GM18861 (cell line): ENCODE measurements around the gene ASS1.
"Not testable (repeated sequence)": the region's sequence is repeated elsewhere in the genome, so short reads cannot be mapped to it uniquely, and the experiment has no call there.

Experiments used
- ATAC-seq: cut with Tn5 transposase; IDR thresholded peaks from one replicate; pipeline ENCODE4 v1.9.1; 2021; ENCODE audit not compliant: unreplicated experiment

Gene ASS1

DNA sequence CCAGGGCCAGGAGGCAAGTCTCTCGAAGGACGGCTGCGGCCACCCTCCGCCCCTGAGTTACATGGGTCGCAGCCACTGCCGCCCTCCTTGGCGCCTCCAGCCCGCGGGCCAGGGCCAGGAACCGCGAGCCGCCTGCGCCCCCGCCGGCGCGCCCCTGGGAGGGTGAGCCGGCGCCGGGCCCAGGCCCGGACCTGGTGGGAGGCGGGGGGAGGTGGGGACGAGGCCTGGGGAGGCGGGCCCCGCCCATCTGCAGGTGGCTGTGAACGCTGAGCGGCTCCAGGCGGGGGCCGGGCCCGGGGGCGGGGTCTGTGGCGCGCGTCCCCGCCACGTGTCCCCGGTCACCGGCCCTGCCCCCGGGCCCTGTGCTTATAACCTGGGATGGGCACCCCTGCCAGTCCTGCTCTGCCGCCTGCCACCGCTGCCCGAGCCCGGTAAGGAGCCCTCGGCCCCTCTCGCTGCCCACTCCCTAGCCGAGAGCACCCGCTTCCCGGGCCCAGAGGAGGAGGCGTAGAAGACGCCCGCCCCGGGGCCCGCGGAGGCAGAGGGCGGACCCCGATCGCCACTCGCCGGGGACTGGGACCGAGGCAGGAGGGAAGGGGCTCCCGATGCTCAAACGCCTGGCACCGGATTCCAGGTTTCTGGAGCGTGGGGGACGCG, at the start of gene ASS1:
Gene ASS1 (plus strand): TSS at position 397 of the 657 bp plus-strand sequence. CDS start 7,268 bp downstream, outside the sequence.
- no peak for ATAC-seq

- ATAC-seq = no peak
Measured at GRCh38 chr9:130395810-130396435, 48.8 kb upstream of the ASS1 start.

DNA sequence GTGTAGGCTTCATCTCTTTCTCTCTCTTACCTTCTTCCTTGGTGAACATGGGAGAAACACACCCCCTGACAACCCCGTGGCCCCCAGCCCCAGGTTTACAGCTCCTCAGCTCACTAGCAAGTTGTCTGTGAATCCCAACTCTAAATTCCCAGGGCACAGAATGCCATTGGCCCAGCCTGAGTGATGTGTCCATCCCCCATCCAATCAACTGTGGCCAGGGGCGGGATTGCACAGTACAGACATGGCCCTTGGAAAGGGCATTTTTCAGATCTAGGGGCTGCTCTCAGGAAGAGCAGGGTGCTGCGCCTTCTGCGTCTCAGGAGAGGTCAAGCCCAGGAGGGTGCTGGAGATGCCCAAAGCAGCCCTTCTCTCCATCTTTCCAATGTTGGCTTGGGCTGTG, 48.2 kb upstream of the ASS1 start:
- ATAC-seq = no peak

DNA sequence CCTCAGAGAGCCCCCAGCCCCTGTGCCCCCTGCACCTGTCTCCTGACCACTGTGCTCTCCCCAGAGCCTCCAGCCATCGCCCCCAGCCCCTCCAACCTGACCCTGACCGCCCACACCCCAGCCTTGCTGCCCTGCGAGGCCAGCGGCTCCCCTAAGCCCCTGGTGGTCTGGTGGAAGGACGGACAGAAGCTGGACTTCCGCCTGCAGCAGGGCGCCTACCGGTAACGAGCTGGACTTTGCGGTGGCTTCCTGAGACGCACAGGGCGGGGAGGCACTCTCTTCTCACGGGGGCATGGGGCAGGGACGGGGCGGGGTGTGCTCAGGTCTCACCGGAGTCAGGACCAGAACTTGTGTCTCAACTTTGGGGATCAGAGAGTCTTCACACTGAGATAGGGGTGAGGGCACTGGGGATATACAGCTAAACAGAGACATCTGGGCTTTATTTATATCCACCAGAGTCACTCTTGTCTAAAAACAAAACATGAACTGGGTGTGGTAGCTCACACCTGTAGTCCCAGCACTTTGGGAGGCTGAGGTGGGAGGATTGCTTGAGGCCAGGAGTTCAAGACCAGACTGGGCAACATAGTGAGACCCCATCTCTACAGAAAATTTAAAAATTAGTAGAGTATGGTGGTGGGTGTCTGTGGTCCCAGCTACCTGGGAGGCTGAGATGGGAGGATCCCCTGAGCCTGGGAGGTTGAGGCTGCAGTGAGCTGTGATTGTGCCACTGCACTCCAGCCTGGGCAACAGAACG, 46.1 kb upstream of the ASS1 start:
- no peak for ATAC-seq

DNA sequence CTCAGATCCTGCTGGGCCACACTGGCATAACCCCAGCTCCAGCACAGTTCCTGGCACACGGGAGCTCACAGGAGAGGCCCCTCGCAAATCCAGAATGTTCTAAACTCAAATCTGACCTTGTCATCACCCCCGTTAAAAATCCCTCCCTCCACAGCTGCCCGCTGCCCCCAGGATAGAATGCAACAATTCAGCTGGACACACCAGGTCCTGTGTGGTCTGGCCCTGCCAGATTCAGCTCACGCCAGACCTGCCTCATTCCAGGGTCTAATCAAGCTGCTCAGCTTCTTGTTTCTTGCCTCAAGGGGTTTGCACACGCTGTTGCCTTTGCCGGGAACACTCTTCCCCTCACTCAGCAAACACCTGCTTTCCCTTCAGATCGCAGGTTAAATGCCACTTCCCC, 45.0 kb upstream of the ASS1 start:
- ATAC-seq = no peak

GRCh38 chr9:130400870-130401269, 43.9 kb upstream of the ASS1 start:
- ATAC-seq = no peak

GRCh38 chr9:130401742-130402141, 43.0 kb upstream of the ASS1 start:
- ATAC-seq = not testable (repeated sequence)

DNA sequence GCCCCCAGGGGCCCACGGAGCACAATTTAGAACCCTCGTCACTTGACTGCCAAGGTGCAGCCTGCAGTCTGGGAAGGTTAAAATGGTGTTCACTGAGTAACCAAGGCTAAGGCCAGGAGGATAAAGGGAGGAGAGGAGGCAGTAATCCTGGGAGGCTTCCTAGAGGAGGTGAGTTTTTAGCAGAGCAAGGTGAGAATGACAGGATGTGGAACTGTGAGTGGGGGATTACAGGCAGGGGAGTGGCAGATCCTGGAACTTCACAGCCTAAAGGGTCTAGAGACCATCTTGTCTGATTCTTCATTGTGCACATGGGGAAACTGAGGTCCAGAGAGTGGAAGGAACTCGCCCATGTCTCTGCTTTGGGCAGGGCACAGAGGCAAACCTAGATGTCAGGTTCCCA, 42.5 kb upstream of the ASS1 start:
- no peak for ATAC-seq

- no peak for ATAC-seq
Measured at GRCh38 chr9:130402645-130403440, 41.9 kb upstream of the ASS1 start.

GRCh38 chr9:130405657-130406257, 39.0 kb upstream of the ASS1 start:
- ATAC-seq = no peak

GRCh38 chr9:130406278-130406895, 38.4 kb upstream of the ASS1 start:
- ATAC-seq = no peak

- ATAC-seq = no peak
Measured at GRCh38 chr9:130407916-130408663, 36.7 kb upstream of the ASS1 start.

DNA sequence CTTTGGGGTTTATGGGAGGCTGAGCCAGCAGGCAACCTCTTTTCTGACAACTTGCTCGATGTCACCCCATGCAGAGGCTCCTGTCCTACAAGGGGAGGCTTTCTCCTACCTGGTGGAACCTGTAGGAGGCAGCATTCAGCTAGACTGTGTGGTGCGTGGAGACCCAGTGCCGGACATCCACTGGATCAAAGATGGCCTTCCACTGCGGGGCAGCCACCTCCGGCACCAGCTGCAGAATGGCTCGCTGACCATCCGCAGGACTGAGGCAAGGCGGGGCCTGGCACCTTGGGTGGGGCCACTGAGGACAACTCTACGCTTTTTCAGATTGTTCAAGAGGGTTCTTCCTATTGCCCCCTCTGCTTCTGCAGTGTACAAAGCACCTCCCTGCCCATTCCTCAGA, 36.1 kb upstream of the ASS1 start:
- ATAC-seq = no peak

- ATAC-seq = no peak
Measured at GRCh38 chr9:130409246-130409645, 35.5 kb upstream of the ASS1 start.

GRCh38 chr9:130410443-130410842, 34.3 kb upstream of the ASS1 start:
- ATAC-seq = no peak

- ATAC-seq = no peak
Measured at GRCh38 chr9:130411566-130411915, 33.2 kb upstream of the ASS1 start.

DNA sequence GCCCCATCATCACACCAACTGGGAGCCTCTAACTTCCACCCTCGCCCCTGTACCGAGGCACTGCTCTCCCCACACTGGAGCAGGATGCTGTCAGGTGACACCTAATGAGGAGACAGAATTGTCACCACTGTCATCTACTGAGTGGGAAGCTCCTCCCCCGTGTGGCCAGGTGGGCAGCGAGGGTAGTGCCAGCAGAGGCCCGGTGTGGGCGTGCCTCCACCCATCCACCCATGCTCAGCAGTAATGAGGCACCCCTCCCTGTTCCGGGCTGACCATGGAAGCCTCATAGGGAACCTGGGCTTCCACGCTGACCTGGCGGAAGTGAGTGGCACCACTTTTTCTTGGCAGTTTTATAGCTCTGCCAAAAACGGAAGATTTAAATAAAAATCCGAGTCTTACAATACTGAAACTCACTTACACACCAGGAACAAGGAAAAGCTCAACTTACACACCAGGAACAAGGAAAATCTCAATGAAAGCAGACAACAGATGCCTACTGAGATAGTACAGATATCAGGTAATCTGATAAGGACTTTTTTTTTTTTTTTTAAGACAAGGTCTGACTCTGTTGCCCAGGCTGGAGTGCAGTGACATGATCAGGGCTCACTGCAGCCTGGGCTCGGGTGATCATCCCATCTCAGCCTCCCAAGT, 30.6 kb upstream of the ASS1 start:
- ATAC-seq = no peak

- no peak for ATAC-seq
Measured at GRCh38 chr9:130414910-130415746, 29.6 kb upstream of the ASS1 start.

GRCh38 chr9:130417602-130418001, 27.2 kb upstream of the ASS1 start:
- ATAC-seq = no peak
